SK-N-MC (cell line): Measurements from ENCODE around the gene PDE11A.

Experiments
- EZH2 ChIP-seq: fragments of 200-600 bp; sonication (generic); IDR thresholded peaks from one replicate; pipeline ENCODE4 v1.6.1; 2017; ENCODE audit warnings: antibody characterized with exemption
- FOXP2 ChIP-seq: optimal IDR thresholded peaks from 2 replicates; pipeline ENCODE3; 2011; ENCODE audit warnings: mild to moderate bottlenecking, moderate library complexity; ENCODE audit not compliant: insufficient read depth; ENCODE audit errors: extremely low read length, control extremely low read depth
- POLR2AphosphoS5 ChIP-seq: IDR thresholded peaks from 2 replicates; pipeline ENCODE4 v1.6.1; 2012; ENCODE audit warnings: mild to moderate bottlenecking, low read depth, low read length, borderline replicate concordance

- no peak for TF ChIP-seq EZH2
- TF ChIP-seq POLR2AphosphoS5 = no peak
- TF ChIP-seq FOXP2 = no peak
Measured at GRCh38 chr2:177796011-177796410, 276.6 kb downstream of the PDE11A start.
